Common myeloid progenitor, CD34-positive (primary cell): Measurements from ENCODE around the gene UVRAG.
"Not testable (repeated sequence)": the region's sequence is repeated elsewhere in the genome, so short reads cannot be mapped to it uniquely, and the experiment has no call there.

Experiments used
- CTCF ChIA-PET: fragments of 350-600 bp; sonication (Branson Sonifier 250); formaldehyde crosslinking; loops from one replicate; lab custom pipeline; 2021; ENCODE audit warnings: antibody characterized with exemption; lab: Charles Lee
- POLR2A ChIA-PET: fragments of 350-600 bp; sonication (Branson Sonifier 250); formaldehyde crosslinking; loops from one replicate; lab custom pipeline; 2021; ENCODE audit warnings: antibody characterized with exemption; lab: Charles Lee
- DNase-seq, 3 donors: peaks; one replicate each; pipeline versions ENCODE4 v3.0.0 to v3.0.0-alpha.2; 2013
- H3K27ac ChIP-seq, 2 experiments: 1 replicate in 1 of 2; 2 replicates in 1 of 2; pipeline ENCODE4 v1.7.0; 2013; ENCODE audit warnings: inconsistent platforms in 2 of 2, low read length in 2 of 2, mild to moderate bottlenecking in 2 of 2, low read depth in 1 of 2, moderate library complexity in 1 of 2; ENCODE audit not compliant: severe bottlenecking in 2 of 2, insufficient read depth in 1 of 2, poor library complexity in 1 of 2
- H3K27me3 ChIP-seq, 5 experiments: replicated peaks in 2 of 5; 1 replicate in 3 of 5; 2 replicates in 2 of 5; pipeline versions ENCODE4 v1.6.1 to v1.7.0; 2013; ENCODE audit warnings: low read length in 4 of 5, mild to moderate bottlenecking in 2 of 5, moderate library complexity in 2 of 5, inconsistent platforms in 1 of 5; ENCODE audit not compliant: insufficient read depth in 5 of 5, control insufficient read depth in 4 of 5
- H3K36me3 ChIP-seq, 4 experiments: 1 replicate in 2 of 4; 2 replicates in 2 of 4; pipeline versions ENCODE4 v1.6.1 to v1.7.0; 2013; ENCODE audit warnings: low read length in 3 of 4, control low read depth in 1 of 4, mild to moderate bottlenecking in 1 of 4; ENCODE audit not compliant: control insufficient read depth in 4 of 4, insufficient read depth in 4 of 4
- H3K4me1 ChIP-seq, 4 experiments: 1 replicate in 3 of 4; 2 replicates in 1 of 4; pipeline versions ENCODE4 v1.6.1 to v1.7.1; 2013; ENCODE audit warnings: low read length in 3 of 4, mild to moderate bottlenecking in 3 of 4, control low read depth in 1 of 4, inconsistent platforms in 1 of 4, moderate library complexity in 1 of 4; ENCODE audit not compliant: control insufficient read depth in 4 of 4, insufficient read depth in 4 of 4; ENCODE audit errors: control extremely low read depth in 1 of 4
- H3K4me3 ChIP-seq, 7 experiments: 1 replicate in 4 of 7; 2 replicates in 3 of 7; pipeline versions ENCODE4 v1.5.1 to v1.7.0; 2013; ENCODE audit warnings: mild to moderate bottlenecking in 7 of 7, low read length in 6 of 7, moderate library complexity in 6 of 7, inconsistent platforms in 2 of 7, low read depth in 2 of 7, control low read depth in 1 of 7; ENCODE audit not compliant: insufficient read depth in 4 of 7, control insufficient read depth in 1 of 7; ENCODE audit errors: extremely low read depth in 1 of 7
- H3K9me3 ChIP-seq, 5 experiments: 1 replicate in 4 of 5; 2 replicates in 1 of 5; pipeline versions ENCODE4 v1.6.1 to v1.7.1; 2013; ENCODE audit warnings: low read length in 4 of 5, mild to moderate bottlenecking in 2 of 5, inconsistent platforms in 1 of 5, low read depth in 1 of 5, moderate library complexity in 1 of 5; ENCODE audit not compliant: control insufficient read depth in 4 of 5, insufficient read depth in 2 of 5; ENCODE audit errors: control extremely low read depth in 1 of 5
- WGBS: methylation state at CpG from one replicate; pipeline ENCODE4 v1.1.5; 2013; ENCODE audit not compliant: insufficient coverage; 5-methylcytosine and 5-hydroxymethylcytosine counted together

The UVRAG gene

DNA sequence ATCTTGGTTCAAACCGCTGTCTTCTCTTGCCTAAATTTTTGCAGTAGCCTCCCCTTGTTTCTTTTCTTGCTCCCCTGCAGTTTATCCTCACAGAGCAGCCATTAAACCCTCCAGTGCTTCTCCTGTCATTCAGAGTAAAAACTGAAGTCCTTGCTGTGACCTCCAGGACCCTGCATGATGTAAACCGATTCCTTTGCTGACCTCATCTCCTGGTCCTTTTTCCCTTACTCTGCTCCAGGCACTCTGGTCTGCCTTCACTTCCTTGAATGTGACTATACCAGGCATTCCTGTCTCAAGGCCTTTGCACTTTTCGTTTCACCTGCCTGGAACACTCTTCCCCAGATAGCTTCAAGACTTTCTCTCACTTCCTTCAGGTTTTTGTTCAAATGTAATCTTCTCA is 239.3 kb downstream of the UVRAG start:
- CTCF ChIA-PET = no interaction called here
- no peak for DNase-seq
- POLR2A ChIA-PET = no interaction called here
- WGBS = 100% methylated on average over 3 of the region's 3 CpGs
- peaks cover 4 to 21% (median 8%) of the 10 kb centered on the region in 4 experiments for H3K36me3 ChIP-seq
- peaks cover 0 to 6% (median 3%) of the 10 kb centered on the region in 5 experiments for H3K9me3 ChIP-seq
- no peak overlapping the region for H3K4me3 ChIP-seq
- H3K27ac ChIP-seq = no peak overlapping the region
- H3K4me1 ChIP-seq = no peaks in the 10 kb centered on the region
- no peaks in the 10 kb centered on the region for H3K27me3 ChIP-seq

DNA sequence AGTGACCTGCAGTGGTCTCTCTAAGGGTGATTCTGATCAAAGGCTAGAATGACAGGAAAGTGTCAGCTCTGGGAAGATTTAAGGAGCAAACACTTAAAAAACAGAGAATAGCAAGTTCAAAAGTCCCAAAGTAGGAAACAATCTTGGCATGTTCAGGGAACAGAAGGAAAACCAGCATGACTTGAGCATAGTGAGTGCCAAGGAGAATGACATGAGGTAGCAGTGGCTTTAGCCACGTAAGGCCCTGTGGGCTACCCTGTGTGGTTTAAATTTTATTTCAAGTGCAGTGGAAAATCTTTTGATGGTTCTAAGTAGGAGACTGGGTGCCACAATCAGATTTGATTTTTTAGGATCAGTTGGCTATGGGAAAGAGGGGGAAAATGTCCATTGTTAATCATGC is 241.9 kb downstream of the UVRAG start:
- H3K4me3 ChIP-seq = no peak overlapping the region
- ChIA-PET POLR2A (no interaction called here), CTCF (no interaction called here)
- peaks cover 0 to 13% (median 6%) of the 10 kb centered on the region in 4 experiments for H3K36me3 ChIP-seq
- no peak overlapping the region for H3K27ac ChIP-seq
- 91% methylated on average over 1 of the region's 1 CpG for WGBS
- H3K27me3 ChIP-seq = no peaks in the 10 kb centered on the region
- H3K9me3 ChIP-seq = no peaks in the 10 kb centered on the region
- DNase-seq = no peak
- H3K4me1 ChIP-seq = no peaks in the 10 kb centered on the region

DNA sequence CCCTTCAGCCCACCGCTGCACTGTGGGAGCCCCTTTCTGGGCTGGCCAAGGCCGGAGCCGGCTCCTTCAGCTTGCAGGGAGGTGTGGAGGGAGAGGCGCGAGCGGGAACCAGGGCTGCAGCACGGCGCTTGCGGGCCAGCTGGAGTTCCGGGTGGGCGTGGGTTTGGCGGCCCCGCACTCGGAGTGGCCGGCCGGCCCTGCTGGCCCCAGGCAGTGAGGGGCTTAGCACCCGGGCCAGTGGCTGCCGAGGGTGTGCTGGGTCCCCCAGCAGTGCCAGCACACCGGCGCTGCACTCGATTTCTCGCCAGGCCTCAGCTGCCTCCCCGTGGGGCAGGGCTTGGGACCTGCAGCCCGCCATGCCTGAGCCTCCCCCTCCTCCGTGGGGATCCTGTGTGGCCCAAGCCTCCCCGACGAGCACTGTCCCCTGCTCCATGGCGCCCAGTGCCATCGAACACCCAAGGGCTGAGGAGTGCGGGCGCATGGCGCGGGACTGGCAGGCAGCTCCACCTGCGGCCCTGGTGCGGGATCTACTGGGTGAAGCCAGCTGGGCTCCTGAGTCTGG is 245.5 kb downstream of the UVRAG start:
- H3K27ac ChIP-seq, H3K36me3 ChIP-seq, POLR2A ChIA-PET, H3K4me1 ChIP-seq, H3K4me3 ChIP-seq, H3K27me3 ChIP-seq, H3K9me3 ChIP-seq, DNase-seq: not testable (repeated sequence)
- CTCF ChIA-PET = interaction anchor here (1.1 kb wide), 1 partner anchor 161 kb away, joined by 3 read pairs; no protein-coding TSS in a partner anchor
- 97% methylated on average over 27 of the region's 35 CpGs for WGBS

GRCh38 chr11:76062733-76063132 is 247.7 kb downstream of the UVRAG start:
- DNase-seq = no peak
- H3K4me3 ChIP-seq = no peak overlapping the region
- CTCF ChIA-PET = interaction anchor here (1.1 kb wide), 2 partner anchors 12 to 15 kb away, joined by 3 read pairs; no protein-coding TSS in a partner anchor
- peaks cover 3 to 28% (median 13%) of the 10 kb centered on the region in 4 experiments for H3K36me3 ChIP-seq
- no peaks in the 10 kb centered on the region for H3K4me1 ChIP-seq
- no CpG with 5 or more reads among the region's 6 CpGs for WGBS
- POLR2A ChIA-PET = no interaction called here
- no peaks in the 10 kb centered on the region for H3K9me3 ChIP-seq
- H3K27ac ChIP-seq = no peak overlapping the region
- H3K27me3 ChIP-seq = no peaks in the 10 kb centered on the region

DNA sequence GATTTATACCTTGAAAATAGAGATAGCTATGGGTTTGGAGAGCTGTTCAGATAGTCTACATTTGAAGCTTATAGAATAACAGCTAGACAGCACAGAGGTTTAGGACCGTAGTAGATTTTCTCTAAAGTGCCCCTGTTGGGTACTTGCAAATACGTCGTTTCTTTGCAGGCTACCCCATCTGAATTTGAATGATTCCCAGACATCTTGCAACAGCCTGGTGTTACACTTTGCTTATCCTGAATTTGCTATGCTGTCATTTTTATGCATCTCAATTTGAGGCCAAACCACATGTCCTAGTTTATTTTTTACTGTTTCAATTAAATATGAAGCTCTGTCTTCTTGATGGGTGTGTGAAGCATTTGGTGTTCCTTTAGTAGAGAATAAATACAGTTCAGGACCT is 249.2 kb downstream of the UVRAG start:
- no peak overlapping the region for H3K4me3 ChIP-seq
- POLR2A ChIA-PET = no interaction called here
- peaks cover 5 to 35% (median 16%) of the 10 kb centered on the region in 4 experiments for H3K36me3 ChIP-seq
- CTCF ChIA-PET = interaction anchor here (0.6 kb wide), 1 partner anchor 89 kb away, joined by 3 read pairs; no protein-coding TSS in a partner anchor
- 97% methylated on average over 3 of the region's 3 CpGs for WGBS
- H3K27ac ChIP-seq = no peak overlapping the region
- no peaks in the 10 kb centered on the region for H3K4me1 ChIP-seq
- no peak for DNase-seq
- H3K27me3 ChIP-seq = no peaks in the 10 kb centered on the region
- no peaks in the 10 kb centered on the region for H3K9me3 ChIP-seq

DNA sequence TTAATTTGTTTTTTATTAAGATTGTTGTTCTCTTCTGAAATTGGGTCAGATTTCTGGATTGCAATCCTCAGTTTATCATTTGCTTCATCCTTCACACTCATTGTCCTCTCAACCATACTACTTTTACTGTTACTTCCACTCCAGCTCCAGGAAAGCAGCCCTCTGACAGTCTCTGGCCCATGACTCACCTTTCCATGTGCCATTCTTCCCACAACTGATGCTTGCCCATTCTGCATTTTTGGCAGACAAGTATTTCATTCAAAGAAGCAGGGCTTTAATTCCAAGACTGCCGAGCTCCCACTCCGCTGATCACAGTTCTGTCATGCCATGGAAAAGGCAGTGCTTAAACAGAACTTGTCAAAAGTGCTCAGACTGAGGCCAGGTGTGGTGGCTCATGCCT is 252.1 kb downstream of the UVRAG start:
- Histone ChIP-seq H3K36me3 (peaks cover 2 to 30% (median 16%) of the 10 kb centered on the region in 4 experiments), H3K4me3 (no peak overlapping the region), H3K4me1 (peaks cover 0 to 11% (median 2%) of the 10 kb centered on the region in 4 experiments), H3K27ac (no peak overlapping the region), H3K27me3 (no peaks in the 10 kb centered on the region), H3K9me3 (no peaks in the 10 kb centered on the region)
- WGBS = 100% methylated on average over 2 of the region's 2 CpGs
- ChIA-PET POLR2A (no interaction called here), CTCF (interaction anchor here (0.9 to 1.6 kb wide), 2 partner anchors 10 to 68 kb away, joined by 3 to 4 read pairs; no protein-coding TSS in a partner anchor)
- no peak for DNase-seq

DNA sequence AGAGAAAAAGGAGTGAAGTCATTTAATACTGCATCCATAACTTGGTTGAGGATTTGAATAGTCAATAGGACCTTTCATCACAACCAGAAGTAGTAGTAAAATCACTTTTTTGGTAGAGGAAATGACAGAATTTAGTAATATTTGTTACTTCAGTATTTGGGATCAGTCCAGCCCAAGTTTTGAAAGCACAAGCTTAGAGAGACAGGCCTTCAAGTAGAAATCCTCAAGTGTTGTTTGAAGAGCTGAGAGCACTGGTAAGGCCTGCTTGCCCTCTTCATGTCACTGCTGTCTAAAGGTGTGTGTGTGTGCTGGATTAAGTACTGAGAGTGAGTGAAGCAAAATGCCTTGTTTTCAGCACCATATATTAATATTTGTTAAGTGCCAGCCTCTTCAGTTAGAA is 254.0 kb downstream of the UVRAG start:
- no peak overlapping the region for H3K27ac ChIP-seq
- peaks cover 2 to 26% (median 16%) of the 10 kb centered on the region in 4 experiments for H3K36me3 ChIP-seq
- no peaks in the 10 kb centered on the region for H3K27me3 ChIP-seq
- no peak overlapping the region for H3K4me3 ChIP-seq
- POLR2A ChIA-PET = no interaction called here
- no peak for DNase-seq
- CTCF ChIA-PET = no interaction called here
- peaks cover 2 to 24% (median 12%) of the 10 kb centered on the region in 4 experiments for H3K4me1 ChIP-seq
- no peaks in the 10 kb centered on the region for H3K9me3 ChIP-seq
